H9 (cell line): ENCODE results near the gene ELP6. TPM values are rescaled to one million over a fixed set of nuclear protein-coding genes. Genes with fewer than 3 reads are reported as not detected.

Experiments
- DNase-seq: peaks from one replicate; pipeline ENCODE4 v3.0.0-alpha.2; 2017
- H2AFZ ChIP-seq: one replicate; pipeline ENCODE4 v1.6.1; 2013; ENCODE audit warnings: mild to moderate bottlenecking, low read length, control low read depth, moderate library complexity
- H2AK5ac ChIP-seq: 2 replicates; pipeline ENCODE4 v1.6.1; 2013; ENCODE audit warnings: low read length, control low read depth, mixed read lengths; ENCODE audit not compliant: insufficient read length
- H2BK120ac ChIP-seq: one replicate; pipeline ENCODE4 v1.6.1; 2013; ENCODE audit warnings: low read depth, mild to moderate bottlenecking, low read length, control low read depth, inconsistent platforms; ENCODE audit not compliant: poor library complexity, severe bottlenecking
- H2BK12ac ChIP-seq: 2 replicates; pipeline ENCODE4 v1.6.1; 2013; ENCODE audit warnings: low read length, control low read depth, mixed read lengths, low read depth; ENCODE audit not compliant: insufficient read length
- H2BK15ac ChIP-seq: 2 replicates; pipeline ENCODE4 v1.6.1; 2013; ENCODE audit warnings: low read depth, low read length, control low read depth
- H2BK20ac ChIP-seq: one replicate; pipeline ENCODE4 v1.6.1; 2013; ENCODE audit warnings: low read depth, mild to moderate bottlenecking, low read length, control low read depth, inconsistent platforms; ENCODE audit not compliant: poor library complexity, severe bottlenecking
- H2BK5ac ChIP-seq: 2 replicates; pipeline ENCODE4 v1.6.1; 2013; ENCODE audit warnings: low read length, control low read depth, mixed read lengths; ENCODE audit not compliant: insufficient read length
- H3K14ac ChIP-seq: 2 replicates; pipeline ENCODE4 v1.6.1; 2013; ENCODE audit warnings: low read length, control low read depth; ENCODE audit not compliant: insufficient read depth
- H3K18ac ChIP-seq: 2 replicates; pipeline ENCODE4 v1.6.1; 2013; ENCODE audit warnings: low read depth, mild to moderate bottlenecking, mixed read lengths, low read length, control low read depth; ENCODE audit not compliant: insufficient read length
- H3K23ac ChIP-seq: 2 replicates; pipeline ENCODE4 v1.6.1; 2013; ENCODE audit warnings: low read length, control low read depth, mixed read lengths, low read depth; ENCODE audit not compliant: insufficient read length
- H3K23me2 ChIP-seq: 2 replicates; pipeline ENCODE4 v1.6.1; 2013; ENCODE audit warnings: low read depth, mild to moderate bottlenecking, mixed read lengths, low read length, control low read depth; ENCODE audit not compliant: insufficient read length, poor library complexity, severe bottlenecking
- H3K27ac ChIP-seq: 2 replicates; pipeline ENCODE4 v1.5.1; 2013; ENCODE audit warnings: low read length, control low read depth, mixed read lengths, low read depth; ENCODE audit not compliant: insufficient read length
- H3K27me3 ChIP-seq: 2 replicates; pipeline ENCODE4 v1.6.1; 2013; ENCODE audit warnings: low read length, control low read depth, inconsistent platforms; ENCODE audit not compliant: insufficient read depth
- H3K4ac ChIP-seq: 2 replicates; pipeline ENCODE4 v1.6.1; 2013; ENCODE audit warnings: low read depth, mild to moderate bottlenecking, control low read depth, inconsistent platforms, low read length, moderate library complexity
- H3K4me1 ChIP-seq: 2 replicates; pipeline ENCODE4 v1.6.1; 2013; ENCODE audit warnings: low read length, control low read depth, inconsistent platforms; ENCODE audit not compliant: insufficient read depth
- H3K4me2 ChIP-seq: 2 replicates; pipeline ENCODE4 v1.6.1; 2013; ENCODE audit warnings: low read length, control low read depth, mixed read lengths; ENCODE audit not compliant: insufficient read length, insufficient read depth
- H3K56ac ChIP-seq: 2 replicates; pipeline ENCODE4 v1.6.1; 2013; ENCODE audit warnings: low read depth, mild to moderate bottlenecking, mixed read lengths, low read length, control low read depth; ENCODE audit not compliant: insufficient read length
- H3K79me1 ChIP-seq: 2 replicates; pipeline ENCODE4 v1.6.1; 2013; ENCODE audit warnings: low read depth, mild to moderate bottlenecking, moderate library complexity, low read length, control low read depth, inconsistent platforms; ENCODE audit not compliant: insufficient read depth, poor library complexity, severe bottlenecking
- H3K79me2 ChIP-seq: 2 replicates; pipeline ENCODE4 v1.6.1; 2013; ENCODE audit warnings: low read length, control low read depth, inconsistent platforms; ENCODE audit not compliant: insufficient read depth
- H3K9ac ChIP-seq: 2 replicates; pipeline ENCODE4 v1.6.1; 2013; ENCODE audit warnings: low read length, control low read depth, mixed read lengths; ENCODE audit not compliant: insufficient read length; ENCODE audit errors: extremely low read depth
- H3K9me3 ChIP-seq: one replicate; pipeline ENCODE4 v1.6.1; 2013; ENCODE audit warnings: low read depth, low read length, inconsistent platforms; ENCODE audit not compliant: control insufficient read depth
- H3T11ph ChIP-seq: one replicate; pipeline ENCODE4 v1.6.1; 2013; ENCODE audit warnings: mild to moderate bottlenecking, low read length, control low read depth, inconsistent platforms
- H4K20me1 ChIP-seq: one replicate; pipeline ENCODE4 v1.6.1; 2013; ENCODE audit not compliant: control insufficient read depth, insufficient read length, insufficient read depth
- H4K5ac ChIP-seq: 2 replicates; pipeline ENCODE4 v1.6.1; 2013; ENCODE audit warnings: low read depth, mild to moderate bottlenecking, mixed read lengths, low read length, control low read depth; ENCODE audit not compliant: insufficient read length
- H4K8ac ChIP-seq: replicated peaks from 2 replicates; pipeline ENCODE4 v1.6.1; 2013; ENCODE audit warnings: low read length, control low read depth, mixed read lengths, low read depth; ENCODE audit not compliant: insufficient read length
- H4K91ac ChIP-seq: 2 replicates; pipeline ENCODE4 v1.6.1; 2013; ENCODE audit warnings: low read depth, mild to moderate bottlenecking, moderate library complexity, mixed read lengths, low read length, control low read depth; ENCODE audit not compliant: insufficient read length
- H3K27ac Mint-ChIP-seq, 3 experiments: 2 replicates in 2 of 3; 3 replicates in 1 of 3; pipeline ENCODE4 v1.8.0; 2020 to 2021; ENCODE audit warnings: mixed read lengths in 3 of 3, mild to moderate bottlenecking in 1 of 3, moderate library complexity in 1 of 3
- H3K27me3 Mint-ChIP-seq: 2 replicates; pipeline ENCODE4 v1.8.0; 2021; ENCODE audit warnings: low read depth, mild to moderate bottlenecking, moderate library complexity, mixed read lengths
- H3K36me3 Mint-ChIP-seq, 3 experiments: 2 replicates in 2 of 3; 3 replicates in 1 of 3; pipeline ENCODE4 v1.8.0; 2020 to 2021; ENCODE audit warnings: low read depth in 3 of 3, mixed read lengths in 3 of 3; ENCODE audit not compliant: insufficient read depth in 1 of 3
- H3K4me1 Mint-ChIP-seq, 2 experiments: 2 replicates each; pipeline ENCODE4 v1.8.0; 2020; ENCODE audit warnings: mixed read lengths in 2 of 2
- H3K4me3 Mint-ChIP-seq, 2 experiments: 2 replicates in 1 of 2; 3 replicates in 1 of 2; pipeline ENCODE4 v1.8.0; 2020 to 2021; ENCODE audit warnings: mild to moderate bottlenecking in 2 of 2, mixed read lengths in 2 of 2, moderate library complexity in 1 of 2
- H3K9me3 Mint-ChIP-seq, 2 experiments: 2 replicates in 1 of 2; 3 replicates in 1 of 2; pipeline ENCODE4 v1.8.0; 2020; ENCODE audit warnings: mild to moderate bottlenecking in 2 of 2, mixed read lengths in 2 of 2, moderate library complexity in 1 of 2
- WGBS: extraction: QIAGEN DNeasy Blood & Tissue Kit; methylation state at CpG from one replicate; pipeline ENCODE4 v1.1.7; 2013; ENCODE audit warnings: missing lambda C conversion rate, low lambda C conversion rate, mixed read lengths; ENCODE audit not compliant: insufficient read length; ENCODE audit errors: extremely low coverage; 5-methylcytosine and 5-hydroxymethylcytosine counted together
- total RNA-seq: library from RNA; stranded (reverse); gene quantifications from 2 replicates; pipeline ENCODE4 v1.2.1, GENCODE V29; 2021
- TF ChIP-seq, protein P1 (sequence below): fragments of 200-600 bp; sonication (generic); conservative IDR thresholded peaks from 3 replicates; pipeline ENCODE4 v1.8.0; 2021; ENCODE audit warnings: antibody characterized with exemption, mild to moderate bottlenecking

ELP6 gene
- total RNA-seq, 1 experiment from 2014 or later = 53.9 TPM

DNA sequence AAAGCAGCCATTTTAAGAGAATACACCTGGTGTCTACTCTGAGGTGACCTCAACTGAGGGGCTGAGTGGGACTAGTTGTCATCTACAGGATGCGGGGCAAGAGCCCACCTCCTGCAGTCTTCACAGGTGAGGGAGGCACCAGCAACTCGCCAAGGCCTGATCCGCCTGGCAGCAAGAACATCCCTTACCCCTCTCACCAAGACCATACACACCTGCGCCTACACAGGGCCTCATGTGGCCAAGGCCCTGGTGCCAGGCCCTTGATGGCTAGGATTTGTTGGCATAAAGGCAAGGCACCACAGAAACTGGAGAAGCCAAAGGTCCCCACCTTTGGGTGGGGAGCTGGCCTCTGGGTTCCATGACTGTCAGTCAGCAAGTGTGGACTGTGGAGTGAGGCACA is 18.4 kb downstream of the ELP6 start:
- no peak overlapping the region for H2BK20ac ChIP-seq
- no peaks in the 10 kb centered on the region for H3K23me2 ChIP-seq
- no peak overlapping the region for H3K27ac ChIP-seq
- no peak overlapping the region for H3K9ac ChIP-seq
- peaks cover 30 to 54% (median 50%) of the 10 kb centered on the region in 3 experiments; a peak in 6 of 7 replicates for H3K36me3 Mint-ChIP-seq
- H3K4me1 ChIP-seq = no peaks in the 10 kb centered on the region
- no peak overlapping the region for H2BK12ac ChIP-seq
- no peak overlapping the region for H3K23ac ChIP-seq
- H3K4me2 ChIP-seq = no peak overlapping the region
- H3K14ac ChIP-seq = no peak overlapping the region
- H4K8ac ChIP-seq = no peak overlapping the region
- TF ChIP-seq, protein P1, sequence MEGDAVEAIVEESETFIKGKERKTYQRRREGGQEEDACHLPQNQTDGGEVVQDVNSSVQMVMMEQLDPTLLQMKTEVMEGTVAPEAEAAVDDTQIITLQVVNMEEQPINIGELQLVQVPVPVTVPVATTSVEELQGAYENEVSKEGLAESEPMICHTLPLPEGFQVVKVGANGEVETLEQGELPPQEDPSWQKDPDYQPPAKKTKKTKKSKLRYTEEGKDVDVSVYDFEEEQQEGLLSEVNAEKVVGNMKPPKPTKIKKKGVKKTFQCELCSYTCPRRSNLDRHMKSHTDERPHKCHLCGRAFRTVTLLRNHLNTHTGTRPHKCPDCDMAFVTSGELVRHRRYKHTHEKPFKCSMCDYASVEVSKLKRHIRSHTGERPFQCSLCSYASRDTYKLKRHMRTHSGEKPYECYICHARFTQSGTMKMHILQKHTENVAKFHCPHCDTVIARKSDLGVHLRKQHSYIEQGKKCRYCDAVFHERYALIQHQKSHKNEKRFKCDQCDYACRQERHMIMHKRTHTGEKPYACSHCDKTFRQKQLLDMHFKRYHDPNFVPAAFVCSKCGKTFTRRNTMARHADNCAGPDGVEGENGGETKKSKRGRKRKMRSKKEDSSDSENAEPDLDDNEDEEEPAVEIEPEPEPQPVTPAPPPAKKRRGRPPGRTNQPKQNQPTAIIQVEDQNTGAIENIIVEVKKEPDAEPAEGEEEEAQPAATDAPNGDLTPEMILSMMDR = no peak
- H2AK5ac ChIP-seq = no peak overlapping the region
- no peaks in the 10 kb centered on the region for H3K27me3 Mint-ChIP-seq
- H4K91ac ChIP-seq = no peak overlapping the region
- no peak overlapping the region for H4K5ac ChIP-seq
- H2BK15ac ChIP-seq = no peak overlapping the region
- no CpG with 5 or more reads among the region's 4 CpGs for WGBS
- H3K9me3 Mint-ChIP-seq = no peaks in the 10 kb centered on the region
- H3K18ac ChIP-seq = no peak overlapping the region
- no peaks in the 10 kb centered on the region for H3K27me3 ChIP-seq
- no peak overlapping the region for H3K56ac ChIP-seq
- H3T11ph ChIP-seq = no peak overlapping the region
- H2AFZ ChIP-seq = no peak overlapping the region
- H4K20me1 ChIP-seq = no peaks in the 10 kb centered on the region
- no peaks in the 10 kb centered on the region for H3K79me2 ChIP-seq
- H2BK120ac ChIP-seq = no peak overlapping the region
- H2BK5ac ChIP-seq = no peak overlapping the region
- no peaks in the 10 kb centered on the region for H3K9me3 ChIP-seq
- no peak overlapping the region for H3K4ac ChIP-seq
- peaks cover 0 to 3% of the 10 kb centered on the region in 2 experiments; a peak in 1 of 4 replicates for H3K4me1 Mint-ChIP-seq
- no peak overlapping the region for H3K4me3 Mint-ChIP-seq
- H3K79me1 ChIP-seq = no peaks in the 10 kb centered on the region
- DNase-seq = no peak
- H3K27ac Mint-ChIP-seq = no peak overlapping the region
